ENCODE data around the gene ANK2.
"Not testable (repeated sequence)": the region's sequence is repeated elsewhere in the genome, so short reads cannot be mapped to it uniquely, and the experiment has no call there.

The ANK2 gene

GRCh38 chr4:113148925-113149324 lies 99.5 kb downstream of the ANK2 start:
- no peak for DNase-seq (ENCODE audit: low read depth in 2 of 2)

GRCh38 chr4:113153529-113154101 lies 104.2 kb downstream of the ANK2 start:
- no peak for DNase-seq (ENCODE audit: low read depth in 2 of 2)

GRCh38 chr4:113154281-113154680 lies 104.8 kb downstream of the ANK2 start:
- DNase-seq (ENCODE audit: low read depth in 2 of 2), result no peak

GRCh38 chr4:113157086-113157857 lies 107.8 kb downstream of the ANK2 start:
- no peak for DNase-seq (ENCODE audit: low read depth in 2 of 2)

- DNase-seq (ENCODE audit: low read depth in 2 of 2), result no peak
These were observed 110.6 kb downstream of the ANK2 start for GRCh38 chr4:113159942-113160545.

- DNase-seq (ENCODE audit: low read depth in 2 of 2), result no peak
These were observed 111.1 kb downstream of the ANK2 start for GRCh38 chr4:113160548-113160947.

- no peak for DNase-seq (ENCODE audit: low read depth in 2 of 2)
These were observed 112.6 kb downstream of the ANK2 start for GRCh38 chr4:113162089-113162488.

- DNase-seq (ENCODE audit: low read depth in 2 of 2), result no peak
These were observed 119.9 kb downstream of the ANK2 start for GRCh38 chr4:113169368-113169767.

GRCh38 chr4:113170115-113170804 lies 120.8 kb downstream of the ANK2 start:
- no peak for DNase-seq (ENCODE audit: low read depth in 2 of 2)

GRCh38 chr4:113170805-113171468 lies 121.5 kb downstream of the ANK2 start:
- no peak for DNase-seq (ENCODE audit: low read depth in 2 of 2)

GRCh38 chr4:113173126-113173792 lies 123.8 kb downstream of the ANK2 start:
- no peak for DNase-seq (ENCODE audit: low read depth in 2 of 2)

GRCh38 chr4:113173793-113174264 lies 124.4 kb downstream of the ANK2 start:
- DNase-seq (ENCODE audit: low read depth in 2 of 2), result no peak

- no peak for DNase-seq (ENCODE audit: low read depth in 2 of 2)
These were observed 129.6 kb downstream of the ANK2 start for GRCh38 chr4:113179091-113179490.

GRCh38 chr4:113179996-113180395 lies 130.5 kb downstream of the ANK2 start:
- no peak for DNase-seq (ENCODE audit: low read depth in 2 of 2)

- DNase-seq (ENCODE audit: low read depth in 2 of 2), result no peak
These were observed 132.0 kb downstream of the ANK2 start for GRCh38 chr4:113181289-113182007.

GRCh38 chr4:113183032-113183605 lies 133.7 kb downstream of the ANK2 start:
- no peak for DNase-seq (ENCODE audit: low read depth in 2 of 2)

GRCh38 chr4:113186220-113186619 lies 136.8 kb downstream of the ANK2 start:
- not testable (repeated sequence) for DNase-seq (ENCODE audit: low read depth in 2 of 2)

- no peak for DNase-seq (ENCODE audit: low read depth in 2 of 2)
These were observed 137.5 kb downstream of the ANK2 start for GRCh38 chr4:113186913-113187312.

GRCh38 chr4:113187358-113187757 lies 137.9 kb downstream of the ANK2 start:
- no peak for DNase-seq (ENCODE audit: low read depth in 2 of 2)

- DNase-seq (ENCODE audit: low read depth in 2 of 2), result no peak
These were observed 140.1 kb downstream of the ANK2 start for GRCh38 chr4:113189546-113189945.
